Ishikawa (cell line): ENCODE measurements around the gene MSANTD1.

Source experiments
- CEBPB ChIP-seq: IDR thresholded peaks from 2 replicates; pipeline ENCODE4 v1.6.1; 2012
- CREB1 ChIP-seq: IDR thresholded peaks from 2 replicates; pipeline ENCODE4 v1.6.1; 2012; ENCODE audit warnings: low read depth
- EGR1 ChIP-seq: IDR thresholded peaks from 2 replicates; pipeline ENCODE4 v1.6.1; 2012
- EP300 ChIP-seq: IDR thresholded peaks from 2 replicates; pipeline ENCODE4 v1.6.1; 2012; ENCODE audit warnings: borderline replicate concordance
- FOXM1 ChIP-seq: IDR thresholded peaks from 2 replicates; pipeline ENCODE4 v1.6.1; 2012; ENCODE audit warnings: low read depth, borderline replicate concordance
- MAX ChIP-seq: IDR thresholded peaks from 2 replicates; pipeline ENCODE4 v1.6.1; 2012
- NFIC ChIP-seq: IDR thresholded peaks from 2 replicates; pipeline ENCODE4 v1.6.1; 2012
- RAD21 ChIP-seq: IDR thresholded peaks from 2 replicates; pipeline ENCODE4 v1.6.1; 2012; ENCODE audit warnings: low read depth
- REST ChIP-seq: IDR thresholded peaks from 2 replicates; pipeline ENCODE4 v1.6.1; 2012; ENCODE audit warnings: low read depth, mild to moderate bottlenecking
- TAF1 ChIP-seq: IDR thresholded peaks from 2 replicates; pipeline ENCODE4 v1.6.1; 2012; ENCODE audit warnings: low read depth, mild to moderate bottlenecking
- TCF12 ChIP-seq: IDR thresholded peaks from 2 replicates; pipeline ENCODE4 v1.6.1; 2012; ENCODE audit warnings: low read depth
- TEAD4 ChIP-seq: IDR thresholded peaks from 2 replicates; pipeline ENCODE4 v1.6.1; 2012
- USF1 ChIP-seq: IDR thresholded peaks from 2 replicates; pipeline ENCODE4 v1.6.1; 2012
- YY1 ChIP-seq: IDR thresholded peaks from 2 replicates; pipeline ENCODE4 v1.6.1; 2012; ENCODE audit warnings: low read depth
- ZBTB7A ChIP-seq: IDR thresholded peaks from 2 replicates; pipeline ENCODE4 v1.6.1; 2012; ENCODE audit warnings: low read depth

MSANTD1 gene

GRCh38 chr4:3301450-3302172 is 52.7 kb downstream of the MSANTD1 start:
- TF ChIP-seq FOXM1 (no peak), CREB1 (no peak), RAD21 (no peak), TAF1 (no peak), REST (no peak), TCF12 (no peak), NFIC (no peak), USF1 (no peak), EP300 (no peak), EGR1 (no peak), CEBPB (no peak), TEAD4 (no peak), MAX (no peak), ZBTB7A (no peak), YY1 (no peak)

GRCh38 chr4:3302173-3302785 is 53.3 kb downstream of the MSANTD1 start:
- no peak for TF ChIP-seq FOXM1
- TF ChIP-seq YY1: no peak
- TF ChIP-seq TEAD4: no peak

- TF ChIP-seq EP300 (no peak), ZBTB7A (no peak), RAD21 (no peak), MAX (no peak), YY1 (no peak), TEAD4 (no peak), TCF12 (no peak), NFIC (no peak), USF1 (no peak), CREB1 (no peak), REST (no peak), FOXM1 (no peak), CEBPB (no peak)
Measured at GRCh38 chr4:3302786-3303564, 54.0 kb downstream of the MSANTD1 start.

GRCh38 chr4:3303565-3303824 is 54.5 kb downstream of the MSANTD1 start:
- no peak for TF ChIP-seq MAX
- no peak for TF ChIP-seq EP300
- no peak for TF ChIP-seq ZBTB7A
- no peak for TF ChIP-seq YY1
- no peak for TF ChIP-seq RAD21
- TF ChIP-seq REST: no peak
- TF ChIP-seq TCF12: no peak
- TF ChIP-seq NFIC: no peak
- TF ChIP-seq USF1: no peak
- TF ChIP-seq CREB1: no peak
- no peak for TF ChIP-seq CEBPB
- TF ChIP-seq TEAD4: no peak
- TF ChIP-seq FOXM1: no peak
- no peak for TF ChIP-seq EGR1
- TF ChIP-seq TAF1: no peak
